Panc1 (cell line): ENCODE data around the gene SLC7A6.

ENCODE experiments used
- CTCF ChIP-seq: fragments of 450-650 bp; IDR thresholded peaks from 2 replicates; pipeline ENCODE4 v1.5.1; 2017; ENCODE audit warnings: mild to moderate bottlenecking
- POLR2AphosphoS5 ChIP-seq: IDR thresholded peaks from 2 replicates; pipeline ENCODE4 v1.6.1; 2012; ENCODE audit warnings: mild to moderate bottlenecking, low read depth, low read length, moderate library complexity

- TF ChIP-seq CTCF (no peak), POLR2AphosphoS5 (no peak)
Observed at GRCh38 chr16:68230956-68231355, 33.4 kb upstream of the SLC7A6 start.
